Stomach (tissue), 9 donors: ENCODE data around the gene BRMS1L. TPM values are rescaled to one million over a fixed set of nuclear protein-coding genes. Genes with fewer than 3 reads are reported as not detected.

Source experiments
- DNase-seq, 2 donors: peaks; one replicate each; pipeline versions ENCODE4 v3.0.0 to v3.0.0-alpha.2; 2013 to 2019
- H3K27ac ChIP-seq, 5 donors: fragments of 200-600 bp in 4 of 5; sonication (generic) in 4 of 5; one replicate each; pipeline ENCODE4 v1.5.1; 2013 to 2019; ENCODE audit warnings: mild to moderate bottlenecking in 1 of 5, moderate library complexity in 1 of 5
- H3K27me3 ChIP-seq, 3 donors: fragments of 200-600 bp; sonication (generic); one replicate each; pipeline ENCODE4 v1.5.1; 2017 to 2019; ENCODE audit warnings: mixed run types in 1 of 3
- H3K36me3 ChIP-seq, 4 donors: fragments of 200-600 bp; sonication (generic); 1 replicate in 3 of 4; 2 replicates in 1 of 4; pipeline ENCODE4 v1.5.1; 2016 to 2019
- H3K4me1 ChIP-seq, 4 donors: fragments of 200-600 bp; sonication (generic); one replicate each; pipeline ENCODE4 v1.5.1; 2016 to 2019
- H3K4me3 ChIP-seq, 4 donors: fragments of 200-600 bp; sonication (generic) in 3 of 4; one replicate each; pipeline ENCODE4 v1.5.1; 2016 to 2019; ENCODE audit warnings: mild to moderate bottlenecking in 1 of 4
- H3K9me3 ChIP-seq, 4 donors: fragments of 200-600 bp; sonication (generic); one replicate each; pipeline ENCODE4 v1.5.1; 2016 to 2019
- EP300 ChIP-seq: sonication (generic); formaldehyde crosslinking; IDR thresholded peaks from one replicate; pipeline ENCODE4 v1.6.1; 2017; ENCODE audit warnings: antibody characterized with exemption
- POLR2A ChIP-seq, 4 donors: fragments of 450-650 bp; IDR thresholded peaks; one replicate each; pipeline ENCODE4 v1.6.1; 2016; ENCODE audit warnings: antibody characterized with exemption in 4 of 4, control low read depth in 2 of 4, mild to moderate bottlenecking in 1 of 4, moderate library complexity in 1 of 4
- POLR2AphosphoS5 ChIP-seq, 3 donors: sonication (generic); formaldehyde crosslinking; IDR thresholded peaks; one replicate each; pipeline ENCODE4 v1.6.1; 2016; ENCODE audit warnings: antibody characterized with exemption in 3 of 3
- whole genome bisulfite sequencing, 5 donors: extraction: QIAGEN DNeasy Blood & Tissue Kit in 3 of 5; methylation state at CpG; one replicate each; pipeline versions ENCODE4 v1.1.5 to v1.1.7; 2013 to 2018; 5-methylcytosine and 5-hydroxymethylcytosine counted together
- intact Hi-C: fragments of 100-400 bp; cut with DNase I; formaldehyde crosslinking; loops from one replicate; pipeline ENCODE4 v1.15.1; 2023; ENCODE audit warnings: low total_unique reads
- polyA plus RNA-seq, 3 donors: library from polyadenylated mRNA; stranded (reverse); fragments of 200-250 nt; gene quantifications; one replicate each; pipeline ENCODE4 v1.2.3, GENCODE V29; 2013
- total RNA-seq, 5 donors: library from RNA; depleted of rRNA; stranded (reverse); fragments of >200 nt; gene quantifications; one replicate each; pipeline versions ENCODE4 v1.1.0 to v1.2.3, GENCODE V29; 2014 to 2016
- TF ChIP-seq, protein P1 (sequence below), 7 experiments: fragments of 450-650 bp in 4 of 7; fragments of 200-600 bp in 3 of 7; sonication (generic) in 3 of 7; IDR thresholded peaks; one replicate each; pipeline ENCODE4 v1.5.1; 2016 to 2019; ENCODE audit warnings: antibody characterized with exemption in 7 of 7, control low read depth in 2 of 7, mild to moderate bottlenecking in 1 of 7
- donor health status: healthy with polysubstance abuse.
- donor health status: Bipolar disorder and iron deficiency.
- donor health status: healthy.

BRMS1L gene
- total and polyA plus RNA-seq, 8 donors = 1.4 to 9.7 (median 5.8) TPM; not detected in 1

DNA sequence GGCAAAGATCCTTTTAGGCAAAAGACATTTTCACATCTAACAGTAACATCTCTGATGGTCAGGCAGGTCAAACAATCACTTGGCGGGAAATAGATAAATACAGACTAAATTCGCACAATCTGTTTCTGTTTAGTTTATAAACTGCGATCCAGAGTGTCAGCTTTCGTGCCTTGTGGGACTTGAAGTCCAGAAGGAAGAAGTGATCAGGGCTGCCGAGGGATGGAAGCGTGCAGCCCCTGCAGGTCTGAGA, 245 bp upstream of the BRMS1L start:
- intact Hi-C loops = no loop called here
- Histone ChIP-seq H3K27me3 (no peaks in the 10 kb centered on the region), H3K9me3 (no peaks in the 10 kb centered on the region), H3K36me3 (peaks cover 0 to 2% (median 0%) of the 10 kb centered on the region in 4 donors), H3K27ac (peak overlapping the region in 4 of 5 donors; percentile 98 to 99 (median 99)), H3K4me3 (peak overlapping the region; percentile 81 to 94 (median 84)), H3K4me1 (peaks cover 6 to 17% (median 10%) of the 10 kb centered on the region in 4 donors)
- TF ChIP-seq POLR2AphosphoS5 (IDR thresholded peaks at IDR 0.05) (no peak), POLR2A (IDR thresholded peaks at IDR 0.05) (no peak), EP300 (no peak)
- TF ChIP-seq, protein P1, sequence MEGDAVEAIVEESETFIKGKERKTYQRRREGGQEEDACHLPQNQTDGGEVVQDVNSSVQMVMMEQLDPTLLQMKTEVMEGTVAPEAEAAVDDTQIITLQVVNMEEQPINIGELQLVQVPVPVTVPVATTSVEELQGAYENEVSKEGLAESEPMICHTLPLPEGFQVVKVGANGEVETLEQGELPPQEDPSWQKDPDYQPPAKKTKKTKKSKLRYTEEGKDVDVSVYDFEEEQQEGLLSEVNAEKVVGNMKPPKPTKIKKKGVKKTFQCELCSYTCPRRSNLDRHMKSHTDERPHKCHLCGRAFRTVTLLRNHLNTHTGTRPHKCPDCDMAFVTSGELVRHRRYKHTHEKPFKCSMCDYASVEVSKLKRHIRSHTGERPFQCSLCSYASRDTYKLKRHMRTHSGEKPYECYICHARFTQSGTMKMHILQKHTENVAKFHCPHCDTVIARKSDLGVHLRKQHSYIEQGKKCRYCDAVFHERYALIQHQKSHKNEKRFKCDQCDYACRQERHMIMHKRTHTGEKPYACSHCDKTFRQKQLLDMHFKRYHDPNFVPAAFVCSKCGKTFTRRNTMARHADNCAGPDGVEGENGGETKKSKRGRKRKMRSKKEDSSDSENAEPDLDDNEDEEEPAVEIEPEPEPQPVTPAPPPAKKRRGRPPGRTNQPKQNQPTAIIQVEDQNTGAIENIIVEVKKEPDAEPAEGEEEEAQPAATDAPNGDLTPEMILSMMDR (IDR thresholded peaks at IDR 0.05) = no peak
- DNase-seq = no peak
- WGBS, 5 donors = 0 to 1% (median 0%) methylated on average over 6 of the region's 6 CpGs

DNA sequence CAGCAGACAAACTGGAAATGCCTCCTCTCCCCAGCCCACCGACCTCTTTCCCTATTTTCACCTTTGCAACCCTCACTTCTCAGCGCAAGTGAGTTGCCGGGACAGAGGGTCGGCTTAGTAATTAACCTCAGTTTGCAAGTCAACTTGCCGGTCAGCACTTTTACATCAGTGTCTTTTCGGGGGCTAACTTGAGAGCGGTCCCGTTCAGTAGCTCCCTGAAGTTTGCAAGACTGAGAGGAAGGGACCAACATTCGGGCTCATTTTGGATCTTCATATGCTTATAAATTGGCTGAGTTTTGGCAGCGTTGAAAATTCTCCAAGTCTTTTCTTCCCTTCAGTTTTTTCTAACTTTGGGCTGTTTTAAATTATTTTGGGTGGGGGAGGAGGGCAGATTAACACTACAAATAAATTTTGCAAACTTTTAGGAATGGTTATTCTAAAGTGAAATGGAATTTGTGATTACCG, 846 bp downstream of the BRMS1L start:
- 1 to 4% (median 3%) methylated on average over 11 of the region's 11 CpGs for WGBS, 5 donors
- DNase-seq = no peak
- TF ChIP-seq EP300 (no peak), POLR2AphosphoS5 (IDR thresholded peaks at IDR 0.05) (no peak), POLR2A (IDR thresholded peaks at IDR 0.05) (no peak)
- TF ChIP-seq, protein P1 (IDR thresholded peaks at IDR 0.05) = no peak
- Histone ChIP-seq H3K27ac (peak overlapping the region; percentile 97 to 99 (median 99)), H3K27me3 (no peaks in the 10 kb centered on the region), H3K4me3 (peak overlapping the region; percentile 81 to 94 (median 84)), H3K36me3 (peaks cover 4 to 13% (median 7%) of the 10 kb centered on the region in 4 donors), H3K9me3 (no peaks in the 10 kb centered on the region), H3K4me1 (peaks cover 6 to 17% (median 10%) of the 10 kb centered on the region in 4 donors)
- intact Hi-C loops = no loop called here

DNA sequence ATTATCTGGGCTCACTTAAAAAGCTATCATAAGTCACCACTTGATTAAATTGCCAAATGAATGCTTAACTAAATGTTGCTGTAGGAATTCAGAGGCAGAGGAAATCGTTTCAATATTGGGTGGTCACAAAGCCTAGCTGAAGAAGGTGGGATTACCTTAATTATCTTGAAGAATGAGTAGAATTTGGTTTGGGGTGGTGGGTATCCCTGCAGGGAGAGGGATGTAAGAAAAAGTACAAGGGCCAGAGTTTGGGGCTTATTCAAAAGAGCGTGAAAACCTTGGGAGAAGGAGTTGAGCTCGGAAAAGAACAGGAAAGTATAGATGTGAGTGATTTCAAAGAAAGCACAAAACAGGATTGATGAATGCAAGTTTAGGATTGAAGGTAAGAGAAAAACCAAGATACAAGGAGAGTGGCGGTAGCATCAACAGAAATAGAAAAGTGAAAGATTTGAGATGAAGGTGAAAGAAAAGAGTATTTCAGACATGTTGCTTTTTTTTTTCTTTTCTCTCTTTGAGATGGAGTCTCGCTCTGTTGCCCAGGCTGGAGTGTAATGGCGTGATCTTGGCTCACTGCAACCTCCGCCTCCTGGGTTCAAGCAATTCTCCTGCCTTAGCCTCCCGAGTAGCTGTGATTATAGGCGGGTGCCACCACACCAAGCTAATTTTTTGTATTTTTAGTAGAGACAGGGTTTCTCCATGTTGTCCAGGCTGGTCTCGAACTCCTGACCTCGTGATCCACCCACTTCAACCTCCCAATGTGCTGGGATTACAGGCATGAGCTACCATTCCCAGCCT, 1.7 kb downstream of the BRMS1L start:
- Histone ChIP-seq H3K27me3 (no peaks in the 10 kb centered on the region), H3K4me3 (no peak overlapping the region), H3K36me3 (peaks cover 4 to 16% (median 14%) of the 10 kb centered on the region in 4 donors), H3K9me3 (no peaks in the 10 kb centered on the region), H3K4me1 (peaks cover 6 to 17% (median 10%) of the 10 kb centered on the region in 4 donors), H3K27ac (no peak overlapping the region)
- 88 to 93% (median 89%) methylated on average over 11 of the region's 11 CpGs for WGBS, 5 donors
- intact Hi-C loops = no loop called here
- no peak for DNase-seq
- TF ChIP-seq POLR2A (IDR thresholded peaks at IDR 0.05) = no peak
- TF ChIP-seq EP300 = no peak
- TF ChIP-seq, protein P1 (IDR thresholded peaks at IDR 0.05) = no peak
- no peak for TF ChIP-seq POLR2AphosphoS5 (IDR thresholded peaks at IDR 0.05)

DNA sequence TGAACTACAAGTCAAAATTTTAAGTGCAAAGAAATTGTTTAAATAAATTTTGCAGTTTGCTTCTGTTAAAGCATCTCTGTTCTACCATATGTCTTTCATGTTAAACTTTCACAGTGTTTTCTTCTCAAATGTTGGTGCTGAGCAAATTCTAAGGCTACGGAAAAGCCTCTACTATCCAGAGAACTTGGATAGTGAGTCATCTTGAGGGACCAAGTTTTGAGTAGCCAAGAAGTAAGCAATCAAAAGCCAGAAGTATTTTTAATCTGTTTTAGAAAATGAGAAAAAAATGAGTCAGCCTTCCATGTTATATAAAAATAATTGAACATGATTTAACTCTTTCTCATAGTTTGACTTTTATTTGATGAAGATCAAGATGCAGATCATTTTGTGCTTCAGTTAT, 3.3 kb downstream of the BRMS1L start:
- H3K36me3 ChIP-seq = peaks cover 4 to 32% (median 29%) of the 10 kb centered on the region in 4 donors
- peaks cover 6 to 17% (median 10%) of the 10 kb centered on the region in 4 donors for H3K4me1 ChIP-seq
- H3K27me3 ChIP-seq = no peaks in the 10 kb centered on the region
- TF ChIP-seq POLR2A (IDR thresholded peaks at IDR 0.05) (no peak), EP300 (no peak), POLR2AphosphoS5 (IDR thresholded peaks at IDR 0.05) (no peak)
- TF ChIP-seq, protein P1 (IDR thresholded peaks at IDR 0.05) = no peak
- 60 to 93% (median 78%) methylated on average over 1 of the region's 1 CpG for WGBS, 5 donors
- DNase-seq = no peak
- intact Hi-C loops = no loop called here
- no peak overlapping the region for H3K4me3 ChIP-seq
- H3K27ac ChIP-seq = no peak overlapping the region
- no peaks in the 10 kb centered on the region for H3K9me3 ChIP-seq
